Activated T-cell treated with anti-CD3 and anti-CD28 coated beads, Interleukin-2, amount 50 U/mL, for 4 hours (primary cell): ENCODE measurements around the gene UBAP1. TPM values are rescaled to one million over a fixed set of nuclear protein-coding genes. Genes with fewer than 3 reads are reported as not detected.
"Not testable (repeated sequence)": the region's sequence is repeated elsewhere in the genome, so short reads cannot be mapped to it uniquely, and the experiment has no call there.

ENCODE experiments used
- ATAC-seq, 2 donors: fragments of 200-7000 bp; cut with Tn5 transposase; one replicate each; pipeline ENCODE4 v1.10.0; 2021
- DNase-seq: peaks from one replicate; pipeline ENCODE4 v3.0.0-alpha.2; 2020
- H3K27me3 Mint-ChIP-seq: one replicate; pipeline ENCODE4 v1.8.0; 2021; ENCODE audit warnings: low read depth, mixed read lengths
- H3K36me3 Mint-ChIP-seq: one replicate; pipeline ENCODE4 v1.8.0; 2022; ENCODE audit warnings: mixed read lengths; ENCODE audit not compliant: insufficient read depth
- H3K4me1 Mint-ChIP-seq: one replicate; pipeline ENCODE4 v1.8.0; 2021; ENCODE audit warnings: low read depth, mixed read lengths
- H3K4me3 Mint-ChIP-seq: one replicate; pipeline ENCODE4 v1.8.0; 2021; ENCODE audit warnings: mild to moderate bottlenecking, moderate library complexity, mixed read lengths
- H3K9me3 Mint-ChIP-seq: one replicate; pipeline ENCODE4 v1.8.0; 2021; ENCODE audit warnings: mixed read lengths
- total RNA-seq, 3 donors: library from RNA; stranded (reverse); gene quantifications; one replicate each; pipeline ENCODE4 v1.2.1, GENCODE V29; 2021

The UBAP1 gene
- 10 to 100 TPM; 31.7 to 35.9 (median 34.6) TPM for total RNA-seq

DNA sequence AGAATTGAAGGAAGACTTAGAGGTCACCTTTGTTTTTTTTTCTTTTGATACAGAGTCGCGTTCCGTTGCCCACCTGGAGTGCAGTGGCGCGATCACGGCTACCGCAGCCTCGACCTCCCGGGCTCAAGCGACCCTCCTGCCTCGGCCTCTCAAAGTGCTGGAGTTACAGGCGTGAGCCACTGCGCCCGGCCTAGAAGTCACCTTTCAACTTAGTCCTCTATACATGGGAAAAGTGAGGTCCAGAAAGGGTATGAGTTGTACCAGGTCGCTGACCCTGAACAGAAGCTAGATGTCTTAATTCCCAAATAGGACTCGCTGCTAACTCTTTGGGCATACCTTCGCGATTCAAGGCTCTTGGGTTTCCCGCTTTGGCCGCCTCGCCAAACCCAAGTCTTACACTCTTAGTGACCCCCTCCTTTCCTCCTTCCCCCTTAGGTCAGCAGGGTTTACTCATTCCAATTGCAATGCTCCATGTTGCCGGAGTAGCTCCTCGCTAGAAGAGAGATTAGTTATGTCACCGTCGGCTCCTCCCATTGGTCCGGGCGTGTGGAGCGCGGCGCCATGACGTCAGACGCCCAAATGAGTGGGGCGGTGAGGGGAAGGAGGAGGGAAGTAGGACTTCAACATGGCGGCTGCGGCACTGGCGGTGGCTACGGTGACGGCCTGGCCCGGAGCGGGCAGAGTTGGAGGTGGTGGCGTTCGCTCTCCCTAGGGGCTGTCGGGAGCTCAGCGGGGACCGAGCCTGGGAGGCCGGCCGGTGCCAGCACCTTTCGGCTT is at the start of gene UBAP1:
UBAP1 (plus strand) TSS at position 608 of the 777 bp plus-strand sequence. CDS start 41,872 bp downstream, outside the sequence.
- peak; percentile 99 for ATAC-seq
- Mint-ChIP-seq H3K36me3 (no peaks in the 10 kb centered on the region), H3K4me1 (peaks cover 21% of the 10 kb centered on the region), H3K9me3 (no peaks in the 10 kb centered on the region), H3K4me3 (peak within 1 kb of the TSS; percentile 99), H3K27me3 (no peaks in the 10 kb centered on the region)
- peak; percentile 94 for DNase-seq

DNA sequence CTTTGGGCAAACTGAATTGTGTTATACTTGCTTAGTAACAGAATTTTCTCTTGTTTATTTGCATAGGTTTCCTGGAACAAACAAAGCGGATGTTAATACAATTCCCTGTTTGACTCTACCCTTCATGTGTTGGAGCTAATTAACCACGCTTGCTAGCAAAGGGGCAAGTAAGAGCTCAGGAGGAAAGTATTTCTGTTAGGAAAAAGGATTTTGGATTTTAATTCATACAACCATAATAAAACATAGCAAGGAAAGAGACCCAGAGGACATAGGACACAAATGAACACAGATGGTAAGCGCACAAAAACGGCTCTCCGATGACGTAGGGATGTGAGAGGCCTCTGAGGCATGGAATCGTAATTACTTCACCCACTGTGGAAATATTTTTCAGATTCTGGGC is 47.3 kb upstream of the UBAP1 start:
- H3K4me1 Mint-ChIP-seq: peaks cover 5% of the 10 kb centered on the region
- DNase-seq: no peak
- no peaks in the 10 kb centered on the region for H3K9me3 Mint-ChIP-seq
- ATAC-seq: no peak
- H3K4me3 Mint-ChIP-seq: no peak overlapping the region
- no peaks in the 10 kb centered on the region for H3K27me3 Mint-ChIP-seq
- no peaks in the 10 kb centered on the region for H3K36me3 Mint-ChIP-seq

DNA sequence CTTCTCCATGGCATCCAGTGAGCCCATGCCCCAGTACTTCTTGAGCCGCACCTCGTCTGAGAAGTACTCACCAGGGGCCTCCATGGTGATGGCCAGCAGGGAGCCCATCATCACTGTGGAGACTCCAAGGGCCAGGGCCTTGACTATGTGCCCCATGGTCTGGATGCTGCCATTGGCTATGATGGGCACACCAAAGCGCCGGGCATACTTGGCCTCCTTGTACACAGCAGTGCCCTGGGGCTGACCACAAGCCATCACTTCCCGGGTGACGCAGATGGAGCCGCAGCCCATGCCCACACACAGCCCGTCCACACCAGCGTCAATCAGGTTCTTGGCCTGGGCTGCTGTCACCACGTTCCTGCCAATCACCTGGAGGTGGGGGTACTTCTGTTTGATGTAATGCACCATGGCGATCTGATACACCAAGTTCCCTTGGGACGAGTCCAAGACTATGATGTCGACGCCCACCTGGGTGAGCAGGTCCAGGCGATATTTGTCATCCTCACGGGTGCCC is 45.4 kb upstream of the UBAP1 start:
- Mint-ChIP-seq H3K27me3 (no peaks in the 10 kb centered on the region), H3K9me3 (no peaks in the 10 kb centered on the region), H3K4me3 (no peak overlapping the region), H3K36me3 (no peaks in the 10 kb centered on the region), H3K4me1 (no peaks in the 10 kb centered on the region)
- DNase-seq: no peak
- no peak for ATAC-seq

DNA sequence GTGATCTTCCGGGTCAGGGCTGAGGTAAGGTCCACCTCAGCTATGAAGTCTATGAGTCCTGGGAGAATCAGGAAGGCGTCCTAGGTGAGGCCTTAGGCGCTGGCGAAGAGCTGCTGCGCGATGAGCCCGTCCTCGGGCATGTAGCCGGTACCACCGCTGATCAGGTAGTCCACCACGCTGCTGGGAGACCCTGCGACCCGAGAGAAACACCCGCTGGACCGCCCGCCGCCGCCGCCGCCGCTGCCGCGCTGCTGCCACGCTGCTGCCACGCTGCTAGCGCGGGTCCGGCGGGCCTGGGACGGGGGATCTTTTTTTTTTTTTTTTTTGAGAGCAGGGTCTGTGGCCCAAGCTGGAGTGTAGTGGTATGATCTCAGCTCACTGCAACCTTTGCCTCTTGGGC is 44.3 kb upstream of the UBAP1 start:
- Mint-ChIP-seq H3K4me1 (peaks cover 5% of the 10 kb centered on the region), H3K27me3 (no peaks in the 10 kb centered on the region), H3K4me3 (no peak overlapping the region), H3K9me3 (no peaks in the 10 kb centered on the region), H3K36me3 (no peaks in the 10 kb centered on the region)
- DNase-seq (no peak), ATAC-seq (no peak)

DNA sequence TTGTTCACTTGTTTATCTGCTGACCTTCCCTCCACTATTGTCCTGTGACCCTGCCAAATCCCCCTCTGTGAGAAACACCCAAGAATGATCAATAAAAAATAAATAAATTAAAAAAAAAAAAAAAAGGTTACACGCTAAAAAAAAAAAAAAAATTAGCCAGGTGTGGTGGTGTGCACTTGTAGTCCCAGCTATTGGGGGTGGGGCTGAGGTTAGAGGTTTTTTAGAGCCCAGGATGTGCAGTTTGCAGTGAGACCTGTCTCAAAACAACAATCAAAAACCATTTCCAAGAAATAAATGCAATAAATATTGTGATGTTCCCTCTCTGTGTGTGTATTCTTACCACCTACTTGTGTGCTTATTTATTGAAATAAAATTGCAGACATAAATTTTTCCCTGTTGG is 40.2 kb upstream of the UBAP1 start:
- not testable (repeated sequence) for H3K4me3 Mint-ChIP-seq, ATAC-seq, H3K4me1 Mint-ChIP-seq, H3K9me3 Mint-ChIP-seq, DNase-seq, H3K27me3 Mint-ChIP-seq, H3K36me3 Mint-ChIP-seq

DNA sequence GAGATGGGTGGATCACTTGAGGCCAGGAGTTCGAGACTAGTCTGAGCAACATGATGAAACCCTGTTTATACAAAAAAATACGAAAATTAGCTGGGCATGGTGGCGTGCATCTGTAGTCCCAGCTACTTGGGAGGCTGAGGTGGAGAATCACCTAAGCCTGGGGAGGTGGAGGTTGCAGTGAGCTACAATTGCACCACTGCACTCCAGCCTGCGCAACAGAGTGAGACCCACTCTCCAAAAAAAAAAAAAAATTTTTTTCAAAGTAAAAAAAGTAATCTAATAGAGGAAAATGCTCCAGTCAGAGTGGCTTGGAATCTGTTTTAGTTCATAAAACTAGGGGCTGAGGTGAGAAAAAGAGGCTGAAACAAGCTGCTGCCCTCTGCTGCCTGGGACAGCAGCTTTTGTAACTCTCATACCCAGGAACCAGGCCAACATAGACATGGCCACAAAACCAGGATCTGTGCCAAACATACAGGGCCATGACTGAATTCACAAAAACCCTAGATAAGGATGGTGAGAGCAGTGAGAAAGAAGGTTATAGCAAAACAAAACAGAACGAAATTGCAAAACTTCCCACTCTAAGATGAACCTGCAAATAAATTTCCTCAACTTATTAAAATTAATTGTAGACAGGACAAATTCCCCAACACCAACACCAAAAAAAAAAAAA is 39.2 kb upstream of the UBAP1 start:
- no peak overlapping the region for H3K4me3 Mint-ChIP-seq
- no peaks in the 10 kb centered on the region for H3K9me3 Mint-ChIP-seq
- no peaks in the 10 kb centered on the region for H3K27me3 Mint-ChIP-seq
- DNase-seq: no peak
- H3K4me1 Mint-ChIP-seq: peaks cover 7% of the 10 kb centered on the region
- no peaks in the 10 kb centered on the region for H3K36me3 Mint-ChIP-seq
- ATAC-seq: no peak

DNA sequence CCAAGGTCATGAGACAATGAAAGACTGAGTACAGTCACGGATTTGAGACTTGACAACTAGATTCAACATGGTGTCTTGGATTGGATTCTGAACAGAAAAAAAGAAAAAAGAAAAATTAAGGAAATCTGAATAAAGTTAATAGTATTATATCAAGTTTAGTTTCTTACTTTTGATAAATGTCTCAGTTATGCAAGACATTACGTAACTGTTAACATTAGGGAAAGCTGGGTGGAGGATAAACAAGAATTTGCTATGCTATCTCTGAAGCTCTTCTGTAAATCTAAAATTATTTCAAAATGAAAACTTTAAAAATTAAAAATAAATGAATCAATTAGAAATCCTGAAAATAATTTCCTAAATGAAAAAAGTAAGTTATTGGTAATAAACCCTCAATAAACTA is 38.0 kb upstream of the UBAP1 start:
- H3K4me1 Mint-ChIP-seq: peaks cover 7% of the 10 kb centered on the region
- DNase-seq (no peak), ATAC-seq (no peak)
- no peaks in the 10 kb centered on the region for H3K9me3 Mint-ChIP-seq
- no peak overlapping the region for H3K4me3 Mint-ChIP-seq
- H3K27me3 Mint-ChIP-seq: no peaks in the 10 kb centered on the region
- no peaks in the 10 kb centered on the region for H3K36me3 Mint-ChIP-seq

DNA sequence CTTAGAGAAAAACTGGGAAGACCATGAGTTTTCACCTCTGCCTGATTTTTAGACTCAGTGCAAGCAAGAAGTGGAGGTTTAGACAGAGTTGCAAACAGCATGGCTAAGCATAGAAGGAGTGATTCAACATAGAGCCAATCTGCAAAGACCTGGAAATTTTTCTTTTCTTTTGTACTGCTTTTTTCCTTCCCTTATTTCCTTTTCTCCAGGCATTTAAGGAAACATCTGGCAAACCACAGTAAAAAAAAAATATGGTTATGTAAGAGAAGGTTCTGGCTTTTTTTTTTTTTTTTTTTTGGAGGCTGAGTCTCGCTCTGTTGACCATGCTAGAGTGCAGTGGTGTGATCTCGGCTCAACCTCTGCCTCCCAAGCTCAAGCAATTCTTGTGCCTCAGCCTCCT is 35.7 kb upstream of the UBAP1 start:
- ATAC-seq (no peak), DNase-seq (no peak)
- peaks cover 7% of the 10 kb centered on the region for H3K4me1 Mint-ChIP-seq
- H3K27me3 Mint-ChIP-seq: no peaks in the 10 kb centered on the region
- no peaks in the 10 kb centered on the region for H3K36me3 Mint-ChIP-seq
- H3K9me3 Mint-ChIP-seq: no peaks in the 10 kb centered on the region
- H3K4me3 Mint-ChIP-seq: no peak overlapping the region

DNA sequence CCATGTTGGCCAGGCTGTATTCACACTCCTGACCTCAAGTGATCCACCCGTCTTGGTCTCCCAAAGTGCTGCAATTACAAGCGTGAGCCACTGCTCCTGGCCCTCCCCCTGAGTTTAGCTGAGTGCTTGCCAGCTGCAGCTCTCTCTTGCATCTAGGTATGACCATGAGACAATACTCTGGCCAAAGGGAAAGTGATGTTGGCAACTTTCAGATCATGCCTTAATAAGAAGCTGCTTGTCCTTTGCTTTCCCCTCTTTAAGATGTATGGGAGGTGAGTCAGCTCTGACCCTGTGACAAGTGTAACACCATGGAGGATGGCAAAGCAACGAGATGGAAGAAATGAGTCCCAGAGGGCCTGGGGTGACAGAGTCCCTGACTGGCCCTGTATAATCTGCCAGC is 33.7 kb upstream of the UBAP1 start:
- DNase-seq (no peak), ATAC-seq (no peak)
- H3K4me1 Mint-ChIP-seq: no peaks in the 10 kb centered on the region
- H3K9me3 Mint-ChIP-seq: no peaks in the 10 kb centered on the region
- no peak overlapping the region for H3K4me3 Mint-ChIP-seq
- H3K36me3 Mint-ChIP-seq: no peaks in the 10 kb centered on the region
- H3K27me3 Mint-ChIP-seq: no peaks in the 10 kb centered on the region

DNA sequence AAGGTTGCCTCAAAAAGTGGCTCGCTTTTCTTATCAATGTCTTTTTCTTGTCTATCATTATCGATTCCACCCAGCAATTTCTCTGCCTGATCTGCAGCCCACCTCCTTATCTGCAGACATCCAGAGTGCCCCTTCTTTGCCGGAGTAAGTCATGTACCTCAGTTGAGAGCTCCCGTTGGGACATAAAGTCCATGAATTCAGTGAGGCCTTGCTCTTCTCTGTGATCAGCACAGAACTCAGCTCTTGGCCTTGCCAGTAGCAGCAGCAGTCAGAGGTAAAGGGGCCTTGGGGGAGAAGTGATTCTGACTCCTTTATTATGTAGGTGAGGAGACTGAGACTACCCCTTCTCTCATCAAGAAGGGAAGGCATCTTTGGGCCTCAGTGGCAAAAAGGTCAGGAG is 27.4 kb upstream of the UBAP1 start:
- ATAC-seq (no peak), DNase-seq (no peak)
- Mint-ChIP-seq H3K9me3 (no peaks in the 10 kb centered on the region), H3K36me3 (no peaks in the 10 kb centered on the region), H3K27me3 (no peaks in the 10 kb centered on the region), H3K4me1 (no peaks in the 10 kb centered on the region), H3K4me3 (no peak overlapping the region)

DNA sequence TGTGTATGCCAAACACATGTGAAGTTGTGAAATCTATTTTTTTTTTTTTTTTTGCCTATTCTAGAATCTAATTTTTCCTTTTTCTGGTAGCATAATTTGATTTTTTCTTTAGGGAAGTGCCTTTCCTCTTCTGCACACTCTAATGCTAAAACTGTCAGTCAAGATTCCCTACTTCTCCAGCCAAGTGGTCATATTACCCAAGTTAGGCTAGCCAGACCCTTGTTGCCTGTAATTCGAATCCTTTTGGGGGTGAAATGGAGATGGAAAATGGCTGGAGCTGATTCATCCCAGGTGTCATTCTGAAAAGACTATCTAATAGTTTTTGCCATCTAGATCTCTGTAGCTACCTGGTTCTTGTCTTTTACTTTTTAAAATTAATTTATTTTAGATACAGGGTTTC is 24.8 kb upstream of the UBAP1 start:
- DNase-seq (no peak), ATAC-seq (no peak)
- H3K36me3 Mint-ChIP-seq: no peaks in the 10 kb centered on the region
- no peak overlapping the region for H3K4me3 Mint-ChIP-seq
- no peaks in the 10 kb centered on the region for H3K27me3 Mint-ChIP-seq
- H3K9me3 Mint-ChIP-seq: no peaks in the 10 kb centered on the region
- H3K4me1 Mint-ChIP-seq: no peaks in the 10 kb centered on the region

DNA sequence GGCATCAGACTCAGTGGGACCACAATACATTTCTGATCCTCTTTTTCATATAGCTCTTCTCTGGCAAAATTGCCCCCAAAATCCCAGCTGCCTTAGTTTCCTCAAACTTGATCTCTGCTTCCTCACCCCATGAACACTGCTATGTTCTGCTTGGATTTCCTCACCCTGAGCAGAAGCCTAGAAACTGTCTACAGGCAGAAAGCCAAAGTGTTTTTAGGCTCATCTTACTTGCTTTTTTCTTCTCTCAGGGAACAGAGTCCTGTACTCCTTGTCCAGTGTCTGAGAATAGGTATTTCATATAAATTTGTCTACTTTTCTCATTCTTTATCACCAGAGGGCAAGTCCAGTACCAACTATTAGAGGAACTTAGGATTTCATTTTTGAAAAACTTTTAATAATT is 21.5 kb upstream of the UBAP1 start:
- no peak for DNase-seq
- H3K9me3 Mint-ChIP-seq: no peaks in the 10 kb centered on the region
- no peak overlapping the region for H3K4me3 Mint-ChIP-seq
- H3K4me1 Mint-ChIP-seq: no peaks in the 10 kb centered on the region
- no peak for ATAC-seq
- no peaks in the 10 kb centered on the region for H3K27me3 Mint-ChIP-seq
- H3K36me3 Mint-ChIP-seq: no peaks in the 10 kb centered on the region

DNA sequence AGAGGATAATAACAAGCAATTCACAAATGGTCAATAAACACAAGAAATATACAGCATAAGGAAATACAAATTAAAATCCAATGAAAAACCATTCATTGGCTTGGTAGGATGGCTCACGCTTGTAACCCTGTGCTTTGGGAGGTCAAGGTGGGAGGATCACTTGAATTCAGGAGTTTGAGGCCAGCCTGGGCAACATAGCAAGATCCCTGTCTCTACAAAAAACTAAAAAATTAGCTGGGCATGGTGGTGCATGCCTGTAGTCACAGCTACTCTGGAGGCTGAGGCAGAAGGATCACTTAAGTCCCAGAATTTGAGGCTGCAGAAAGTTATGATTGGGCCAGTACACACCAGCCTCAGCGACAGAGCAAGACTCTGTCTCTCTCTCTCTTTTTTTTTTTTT is 20.9 kb upstream of the UBAP1 start:
- no peaks in the 10 kb centered on the region for H3K36me3 Mint-ChIP-seq
- no peak overlapping the region for H3K4me3 Mint-ChIP-seq
- H3K9me3 Mint-ChIP-seq: no peaks in the 10 kb centered on the region
- ATAC-seq: no peak
- no peaks in the 10 kb centered on the region for H3K27me3 Mint-ChIP-seq
- no peaks in the 10 kb centered on the region for H3K4me1 Mint-ChIP-seq
- DNase-seq: no peak

DNA sequence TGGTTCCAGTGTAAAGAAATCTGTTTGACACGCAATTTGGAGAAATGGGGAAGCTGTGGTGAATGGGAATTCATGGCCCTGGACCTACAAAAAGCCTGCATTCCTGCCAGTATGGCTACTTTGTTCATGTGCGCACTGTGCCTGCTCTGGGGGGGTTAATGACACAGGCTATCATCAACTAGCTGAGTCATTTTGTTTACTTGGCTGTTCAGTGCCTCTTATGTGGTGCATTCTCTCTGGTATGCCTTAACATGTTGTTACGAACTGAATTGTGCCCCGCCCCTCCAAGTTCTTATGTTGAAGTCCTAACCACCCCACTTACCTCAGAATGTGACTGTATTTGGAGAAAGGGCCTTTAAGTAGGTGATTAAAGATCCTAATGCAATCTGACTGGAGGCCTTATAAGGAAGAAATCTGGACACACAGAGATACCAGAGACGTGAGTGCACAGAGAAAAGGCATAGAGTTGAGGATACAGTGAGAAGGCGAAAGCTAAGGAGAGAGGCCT is 20.4 kb upstream of the UBAP1 start:
- DNase-seq (no peak), ATAC-seq (no peak)
- no peaks in the 10 kb centered on the region for H3K27me3 Mint-ChIP-seq
- no peaks in the 10 kb centered on the region for H3K4me1 Mint-ChIP-seq
- no peaks in the 10 kb centered on the region for H3K36me3 Mint-ChIP-seq
- no peak overlapping the region for H3K4me3 Mint-ChIP-seq
- no peaks in the 10 kb centered on the region for H3K9me3 Mint-ChIP-seq

DNA sequence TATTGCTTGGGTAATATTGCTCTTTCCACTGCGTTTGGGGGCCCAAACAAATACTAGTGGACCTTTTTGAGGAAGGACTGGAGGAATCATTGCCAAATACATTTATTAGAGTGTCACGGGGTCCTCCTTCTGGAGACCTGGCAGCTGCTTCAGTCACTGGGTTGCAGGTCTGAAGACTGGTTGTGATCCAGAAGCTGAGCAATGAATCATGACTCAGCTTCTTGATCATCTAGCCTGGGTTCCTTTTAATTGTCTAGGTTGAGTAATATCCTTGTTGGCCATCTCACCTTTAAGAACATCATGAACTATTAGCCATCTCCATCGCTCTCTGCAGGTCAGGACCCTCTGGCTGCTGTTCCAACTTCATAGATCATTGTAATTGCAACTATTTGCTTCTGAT is 15.4 kb upstream of the UBAP1 start:
- no peak overlapping the region for H3K4me3 Mint-ChIP-seq
- H3K4me1 Mint-ChIP-seq: no peaks in the 10 kb centered on the region
- ATAC-seq: no peak
- DNase-seq: no peak
- H3K27me3 Mint-ChIP-seq: no peaks in the 10 kb centered on the region
- H3K36me3 Mint-ChIP-seq: no peaks in the 10 kb centered on the region
- no peaks in the 10 kb centered on the region for H3K9me3 Mint-ChIP-seq
